HepG2 (cell line): Measurements from ENCODE around the gene TAF6L. TPM values are rescaled to one million over a fixed set of nuclear protein-coding genes. Genes with fewer than 3 reads are reported as not detected.

Experiments
- CHD4 ChIP-seq: fragments of 200-600 bp; sonication (generic); IDR thresholded peaks from 2 replicates; pipeline ENCODE4 v1.7.0; 2017; ENCODE audit warnings: mild to moderate bottlenecking, low read length, borderline replicate concordance
- ETS1 ChIP-seq: sonication (generic); formaldehyde crosslinking; IDR thresholded peaks from 2 replicates; pipeline ENCODE4 v1.4.0; 2020; ENCODE audit warnings: missing genetic modification reagents
- PAF1 ChIP-seq: IDR thresholded peaks from 2 replicates; pipeline ENCODE4 v1.6.1; 2016; ENCODE audit warnings: missing genetic modification reagents, missing compliant biosample characterization
- PHB2 ChIP-seq: fragments of 450-650 bp; IDR thresholded peaks from 2 replicates; pipeline ENCODE4 v1.6.1; 2018; ENCODE audit not compliant: partially characterized antibody
- PHF21A ChIP-seq: sonication (generic); formaldehyde crosslinking; IDR thresholded peaks from 2 replicates; pipeline ENCODE4 v1.5.0; 2020; ENCODE audit warnings: mild to moderate bottlenecking, missing genetic modification reagents
- SAP130 ChIP-seq: IDR thresholded peaks from 2 replicates; pipeline ENCODE4 v1.6.1; 2016; ENCODE audit warnings: low read depth
- UBTF ChIP-seq: sonication (generic); formaldehyde crosslinking; IDR thresholded peaks from 2 replicates; pipeline ENCODE4 v1.4.0; 2020; ENCODE audit warnings: mild to moderate bottlenecking, missing genetic modification reagents
- ZFP36 ChIP-seq: fragments of 150-350 bp; IDR thresholded peaks from 2 replicates; pipeline ENCODE4 v1.6.1; 2018; ENCODE audit warnings: borderline replicate concordance, low read length, low read depth; ENCODE audit not compliant: partially characterized antibody
- ZNF260 ChIP-seq: sonication (generic); formaldehyde crosslinking; IDR thresholded peaks from 2 replicates; pipeline ENCODE4 v1.4.0; 2020; ENCODE audit warnings: missing genetic modification reagents, low read depth, mild to moderate bottlenecking, borderline replicate concordance
- ZNF263 ChIP-seq: sonication (generic); formaldehyde crosslinking; IDR thresholded peaks from 2 replicates; pipeline ENCODE4 v1.4.0; 2020; ENCODE audit warnings: missing genetic modification reagents
- ZNF276 ChIP-seq: sonication (generic); formaldehyde crosslinking; IDR thresholded peaks from 2 replicates; pipeline ENCODE4 v1.4.0; 2020; ENCODE audit warnings: mild to moderate bottlenecking, low read depth, missing genetic modification reagents
- ZNF367 ChIP-seq: sonication (generic); formaldehyde crosslinking; IDR thresholded peaks from 2 replicates; pipeline ENCODE4 v1.4.0; 2020; ENCODE audit warnings: missing genetic modification reagents, borderline replicate concordance
- polyA plus RNA-seq, 8 experiments: library from polyadenylated mRNA; depleted of rRNA in 3 of 8; stranded (reverse) in 7 of 8; unstranded in 1 of 8; fragments of >200 nt; fragmentation: Illumina TruSeq in 4 of 8; extraction: Trizol in 4 of 8; gene quantifications; 2 replicates each; pipeline versions ENCODE4 v1.2.1 to v1.2.3, GENCODE V29; 2011 to 2016; ENCODE audit warnings: low read depth in 4 of 8, missing spikeins in 1 of 8, mixed read lengths in 1 of 8; ENCODE audit not compliant: insufficient read depth in 1 of 8
- total RNA-seq, 5 experiments: library from RNA; depleted of rRNA; stranded (reverse); fragments of >200 nt; fragmentation: Illumina TruSeq; extraction: Trizol; gene quantifications; 2 replicates each; pipeline ENCODE4 v1.2.3, GENCODE V29; 2016; ENCODE audit warnings: low read depth in 1 of 5
- TF ChIP-seq, protein P1 (sequence below): sonication (generic); formaldehyde crosslinking; IDR thresholded peaks from 2 replicates; pipeline ENCODE4 v1.5.0; 2020; ENCODE audit warnings: mild to moderate bottlenecking, missing genetic modification reagents
- TF ChIP-seq, protein P2 (sequence below): sonication (generic); formaldehyde crosslinking; IDR thresholded peaks from 2 replicates; pipeline ENCODE4 v1.4.0; 2020; ENCODE audit warnings: missing genetic modification reagents, mild to moderate bottlenecking, borderline replicate concordance

TAF6L gene
- total and polyA plus RNA-seq, 2 of the 13 experiments (the other 11 are each of a cell fraction or from before 2014, with no cell fraction given) = 12.6 to 19.4 TPM

DNA sequence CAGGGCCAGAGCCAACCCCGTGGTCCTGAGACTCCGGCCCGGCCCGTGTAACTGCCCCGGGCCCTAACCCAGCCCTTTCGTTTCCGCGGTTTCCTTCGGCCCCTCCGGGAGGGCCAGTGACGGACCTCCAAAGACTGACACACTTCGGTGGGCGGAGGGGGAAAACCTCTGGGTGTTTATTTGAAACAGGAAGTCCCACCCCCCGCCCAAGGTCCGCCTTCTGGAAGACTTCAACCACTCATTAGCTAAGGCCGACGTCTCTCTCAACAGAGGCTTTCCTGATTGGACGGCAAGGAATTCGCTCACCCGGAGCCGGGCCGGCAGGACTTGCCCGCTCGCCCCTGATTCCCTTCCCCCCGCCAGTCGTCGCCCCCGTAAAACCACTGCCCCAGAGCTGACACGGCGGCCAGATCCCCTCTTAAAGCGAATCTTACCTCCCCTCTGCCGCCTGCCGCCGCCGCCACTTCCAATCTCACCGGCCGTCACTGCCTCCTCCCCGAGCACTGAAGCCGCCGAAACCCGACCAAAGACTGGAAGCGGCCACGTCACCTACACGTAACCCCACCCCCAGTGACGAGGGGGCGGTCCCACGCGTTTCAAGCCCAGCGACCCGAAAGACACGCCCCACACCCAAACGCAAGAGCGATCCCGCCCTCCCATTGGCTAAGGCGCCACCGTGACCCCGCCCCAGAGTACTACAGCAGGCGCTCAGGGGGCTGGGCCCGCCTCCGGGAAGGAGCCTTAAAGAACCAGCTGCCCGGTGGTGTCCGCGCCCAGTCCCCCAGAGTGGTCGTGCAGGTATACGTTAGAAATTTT is 60.5 kb downstream of the TAF6L start, which contains the start of gene STX5 (continued):
- TF ChIP-seq, protein P1, sequence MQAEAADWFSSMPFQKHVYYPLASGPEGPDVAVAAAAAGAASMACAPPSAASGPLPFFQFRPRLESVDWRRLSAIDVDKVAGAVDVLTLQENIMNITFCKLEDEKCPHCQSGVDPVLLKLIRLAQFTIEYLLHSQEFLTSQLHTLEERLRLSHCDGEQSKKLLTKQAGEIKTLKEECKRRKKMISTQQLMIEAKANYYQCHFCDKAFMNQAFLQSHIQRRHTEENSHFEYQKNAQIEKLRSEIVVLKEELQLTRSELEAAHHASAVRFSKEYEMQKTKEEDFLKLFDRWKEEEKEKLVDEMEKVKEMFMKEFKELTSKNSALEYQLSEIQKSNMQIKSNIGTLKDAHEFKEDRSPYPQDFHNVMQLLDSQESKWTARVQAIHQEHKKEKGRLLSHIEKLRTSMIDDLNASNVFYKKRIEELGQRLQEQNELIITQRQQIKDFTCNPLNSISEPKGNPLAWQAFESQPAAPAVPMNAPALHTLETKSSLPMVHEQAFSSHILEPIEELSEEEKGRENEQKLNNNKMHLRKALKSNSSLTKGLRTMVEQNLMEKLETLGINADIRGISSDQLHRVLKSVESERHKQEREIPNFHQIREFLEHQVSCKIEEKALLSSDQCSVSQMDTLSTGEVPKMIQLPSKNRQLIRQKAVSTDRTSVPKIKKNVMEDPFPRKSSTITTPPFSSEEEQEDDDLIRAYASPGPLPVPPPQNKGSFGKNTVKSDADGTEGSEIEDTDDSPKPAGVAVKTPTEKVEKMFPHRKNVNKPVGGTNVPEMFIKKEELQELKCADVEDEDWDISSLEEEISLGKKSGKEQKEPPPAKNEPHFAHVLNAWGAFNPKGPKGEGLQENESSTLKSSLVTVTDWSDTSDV (CRISPR knock-in tag) = no peak
- TF ChIP-seq, protein P2, sequence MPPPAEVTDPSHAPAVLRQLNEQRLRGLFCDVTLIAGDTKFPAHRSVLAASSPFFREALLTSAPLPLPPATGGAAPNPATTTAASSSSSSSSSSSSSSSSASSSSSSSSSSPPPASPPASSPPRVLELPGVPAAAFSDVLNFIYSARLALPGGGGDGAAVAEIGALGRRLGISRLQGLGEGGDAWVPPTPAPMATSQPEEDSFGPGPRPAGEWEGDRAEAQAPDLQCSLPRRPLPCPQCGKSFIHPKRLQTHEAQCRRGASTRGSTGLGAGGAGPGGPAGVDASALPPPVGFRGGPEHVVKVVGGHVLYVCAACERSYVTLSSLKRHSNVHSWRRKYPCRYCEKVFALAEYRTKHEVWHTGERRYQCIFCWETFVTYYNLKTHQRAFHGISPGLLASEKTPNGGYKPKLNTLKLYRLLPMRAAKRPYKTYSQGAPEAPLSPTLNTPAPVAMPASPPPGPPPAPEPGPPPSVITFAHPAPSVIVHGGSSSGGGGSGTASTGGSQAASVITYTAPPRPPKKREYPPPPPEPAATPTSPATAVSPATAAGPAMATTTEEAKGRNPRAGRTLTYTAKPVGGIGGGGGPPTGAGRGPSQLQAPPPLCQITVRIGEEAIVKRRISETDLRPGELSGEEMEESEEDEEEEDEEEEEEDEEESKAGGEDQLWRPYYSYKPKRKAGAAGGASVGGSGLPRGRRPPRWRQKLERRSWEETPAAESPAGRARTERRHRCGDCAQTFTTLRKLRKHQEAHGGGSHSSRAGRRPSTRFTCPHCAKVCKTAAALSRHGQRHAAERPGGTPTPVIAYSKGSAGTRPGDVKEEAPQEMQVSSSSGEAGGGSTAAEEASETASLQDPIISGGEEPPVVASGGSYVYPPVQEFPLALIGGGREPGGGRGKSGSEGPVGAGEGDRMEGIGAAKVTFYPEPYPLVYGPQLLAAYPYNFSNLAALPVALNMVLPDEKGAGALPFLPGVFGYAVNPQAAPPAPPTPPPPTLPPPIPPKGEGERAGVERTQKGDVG (CRISPR knock-in tag) = no peak
- TF ChIP-seq ETS1 (CRISPR knock-in tag) = no peak
- no peak for TF ChIP-seq PHB2
- TF ChIP-seq UBTF = peak; percentile 50
- TF ChIP-seq PHF21A = 0 out of 2 replicates have a peak, but pooled peaks have one; percentile 7
- TF ChIP-seq ZNF263 = no peak
- TF ChIP-seq ZNF260 = no peak
- 0 out of 2 replicates have a peak, but pooled peaks have one; percentile 69 for TF ChIP-seq ZNF367 (CRISPR knock-in tag)
- peak; percentile 80 for TF ChIP-seq SAP130 (CRISPR knock-in tag)
- TF ChIP-seq CHD4 = no peak
- 0 out of 2 replicates have a peak, but pooled peaks have one; percentile 23 for TF ChIP-seq ZNF276 (CRISPR knock-in tag)
- TF ChIP-seq ZFP36 = no peak
- TF ChIP-seq PAF1 (CRISPR knock-in tag) = no peak
